Bone marrow (tissue), 2 donors: Measurements from ENCODE around the gene TMEM187.

Source experiments
- DNase-seq, 2 donors: peaks; one replicate each; lab custom pipeline; 2025; lab: John Stamatoyannopoulos, UW

TMEM187 gene

DNA sequence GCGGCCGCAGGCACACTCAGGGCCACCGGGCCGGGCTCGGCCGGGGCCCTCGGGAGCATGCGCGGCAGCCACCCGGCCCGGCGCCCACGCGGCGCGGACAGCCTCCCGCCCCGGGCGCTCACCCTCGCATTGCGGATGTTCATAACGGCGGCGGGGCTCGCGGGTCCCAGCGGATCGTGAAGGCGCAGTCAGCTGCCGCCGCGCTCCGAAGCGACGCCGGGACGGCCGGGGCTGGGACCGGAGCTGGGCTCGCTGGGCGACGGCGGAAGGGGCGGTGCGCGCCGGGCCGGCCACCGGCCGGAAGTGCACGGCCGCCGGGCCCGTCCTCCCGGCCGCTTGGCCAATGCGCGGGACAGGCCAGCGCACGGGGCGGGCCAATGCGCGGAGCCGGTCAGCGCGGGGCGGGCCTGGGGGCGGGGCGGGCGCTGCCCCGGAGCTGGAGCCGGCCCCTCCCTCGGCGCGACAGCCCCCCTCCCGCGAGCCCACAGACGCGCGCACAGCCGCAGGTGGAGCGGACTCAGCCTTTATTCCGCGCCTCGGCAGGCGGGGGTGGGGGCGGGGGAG, 37.7 kb upstream of the TMEM187 start, which contains the start of gene NAA10:
Gene NAA10 (minus strand): TSS at position 276 of the 564 bp plus-strand sequence. CDS start 133 bp downstream, at position 143.
- peak in 1 of 2 donors; percentile 3 for DNase-seq

DNA sequence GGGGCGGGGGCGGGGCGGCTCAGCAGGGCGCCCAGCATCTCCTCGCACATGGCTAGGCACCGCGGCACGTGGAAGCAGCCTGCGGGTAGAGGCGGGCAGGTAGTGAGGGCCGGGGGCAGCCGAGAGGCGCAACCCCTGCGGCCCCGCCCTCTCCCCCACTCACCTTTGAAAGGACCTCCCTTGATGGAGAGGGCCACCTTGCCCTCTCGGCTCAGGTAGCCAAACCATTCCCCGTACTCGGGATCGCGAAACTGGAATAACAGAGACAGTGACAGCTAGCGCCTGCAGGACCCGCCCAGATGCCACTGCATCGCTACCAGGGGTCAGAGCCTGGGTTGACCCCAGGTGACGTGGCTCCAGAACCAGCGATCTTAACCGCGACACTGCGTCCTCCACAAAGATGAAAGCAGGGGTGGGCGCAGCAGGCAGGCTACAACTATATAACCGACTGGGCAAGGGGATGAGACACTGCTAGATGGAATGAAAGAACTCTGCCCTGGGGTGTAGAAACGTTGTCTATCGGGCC, 37.2 kb upstream of the TMEM187 start:
- DNase-seq: no peak

DNA sequence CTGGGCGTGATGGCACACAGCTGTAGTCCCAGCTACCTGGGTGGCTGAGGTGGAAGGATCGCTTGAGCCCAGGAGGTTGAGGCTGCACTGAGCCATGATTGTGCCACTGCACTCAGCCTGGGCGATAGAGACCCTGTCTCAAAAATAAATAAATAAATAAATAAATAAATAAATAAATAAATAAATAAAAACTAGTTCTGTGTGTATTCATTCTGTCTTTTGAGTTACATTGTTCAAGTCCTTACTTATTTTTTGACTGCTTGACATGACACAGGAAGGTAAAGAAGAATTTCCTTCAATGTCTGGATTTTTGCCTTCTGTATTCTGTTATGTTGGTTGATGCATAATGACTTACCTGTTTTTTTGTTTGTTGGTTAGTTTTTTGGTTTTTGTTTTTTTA, 35.5 kb upstream of the TMEM187 start:
- no peak for DNase-seq

DNA sequence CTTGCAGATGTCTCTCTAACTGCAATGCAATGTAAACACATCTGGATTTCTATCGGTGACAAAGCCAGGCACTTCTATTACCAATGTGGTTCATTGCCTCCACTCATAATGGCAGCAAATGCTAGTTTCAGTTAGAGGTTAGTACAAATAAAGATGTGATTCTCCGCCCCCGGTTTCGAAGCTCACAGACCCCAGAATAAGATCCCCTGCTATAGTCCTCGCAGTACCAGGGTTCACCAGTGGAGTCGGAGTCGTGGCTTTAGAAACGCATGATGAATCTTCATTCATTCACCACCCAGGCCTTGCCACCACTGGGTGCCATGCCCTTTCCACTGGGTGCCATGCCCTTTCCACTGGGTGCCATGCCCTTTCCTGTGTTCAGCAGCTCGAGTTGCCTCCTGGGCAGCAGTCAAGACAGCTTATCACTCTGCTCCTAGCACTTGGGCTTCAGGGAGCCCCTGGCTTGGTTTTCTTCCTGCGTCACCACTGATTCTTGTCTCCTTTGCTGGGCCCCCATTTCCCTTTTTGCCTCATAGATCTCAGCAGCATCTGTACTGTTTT, 34.2 kb upstream of the TMEM187 start:
- no peak for DNase-seq

DNA sequence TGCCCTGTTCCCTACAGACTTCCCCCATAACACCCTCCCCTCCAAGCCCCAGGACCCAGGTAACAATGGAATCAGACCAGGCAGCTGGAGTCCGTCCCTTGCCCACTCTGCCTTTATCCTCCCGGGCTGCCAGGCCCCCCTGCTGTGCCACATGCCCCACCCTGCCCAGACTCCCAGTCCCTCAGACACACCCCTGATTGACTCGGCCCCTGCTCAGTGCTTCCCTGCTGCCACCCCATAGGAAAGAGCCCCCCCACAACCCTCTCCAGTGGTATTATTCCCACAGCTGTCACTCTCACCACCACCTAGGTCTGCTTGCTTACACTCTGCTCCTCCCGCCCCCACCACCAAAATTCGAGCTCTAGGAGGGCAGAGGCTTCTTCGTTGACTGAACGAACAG, 33.0 kb upstream of the TMEM187 start:
- DNase-seq: no peak

DNA sequence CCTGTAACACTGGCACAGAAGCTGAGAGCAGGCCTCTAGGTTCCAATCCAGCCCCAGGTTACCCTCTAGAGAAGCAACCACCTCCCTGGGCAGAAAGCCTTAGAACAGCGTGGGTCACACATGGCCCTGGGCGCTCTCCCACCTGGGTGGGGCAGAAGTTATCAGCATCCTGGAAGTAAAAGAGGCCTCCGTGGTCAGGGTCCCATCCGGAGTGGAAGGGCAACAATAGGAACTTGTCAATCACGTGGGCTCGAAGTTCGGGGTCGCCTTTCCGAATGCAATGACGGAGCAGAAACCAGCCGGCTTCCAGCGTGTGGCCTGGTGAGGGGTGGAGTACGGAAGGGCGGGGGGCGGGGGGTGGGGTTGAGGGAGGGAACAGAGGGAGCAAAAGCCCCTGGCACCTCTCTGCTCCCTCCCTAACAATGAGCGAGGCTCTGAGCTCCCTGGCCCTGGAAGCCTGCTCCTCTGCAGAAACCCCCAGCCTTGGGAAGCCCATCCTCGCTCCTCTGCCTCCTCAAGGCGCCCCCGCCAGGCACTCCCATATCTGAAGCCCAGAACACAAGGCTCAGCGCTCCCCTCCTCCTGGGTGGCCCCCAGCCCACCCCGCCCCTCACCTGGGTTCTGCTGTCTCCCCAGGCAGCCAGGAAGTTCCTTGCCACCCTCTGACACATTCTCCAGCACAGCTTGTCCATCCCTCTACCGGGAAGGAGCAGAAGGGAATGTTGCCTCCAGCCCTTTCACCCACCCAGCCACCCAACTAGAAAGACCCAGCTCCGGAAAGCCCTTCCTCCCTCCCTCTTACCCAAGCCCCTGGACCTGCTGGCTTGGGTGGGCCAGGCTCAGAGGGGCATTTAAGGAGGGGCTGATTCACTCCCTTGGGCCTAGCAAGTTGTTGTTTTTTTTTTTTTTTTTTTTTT, 31.0 kb upstream of the TMEM187 start:
- DNase-seq: no peak

DNA sequence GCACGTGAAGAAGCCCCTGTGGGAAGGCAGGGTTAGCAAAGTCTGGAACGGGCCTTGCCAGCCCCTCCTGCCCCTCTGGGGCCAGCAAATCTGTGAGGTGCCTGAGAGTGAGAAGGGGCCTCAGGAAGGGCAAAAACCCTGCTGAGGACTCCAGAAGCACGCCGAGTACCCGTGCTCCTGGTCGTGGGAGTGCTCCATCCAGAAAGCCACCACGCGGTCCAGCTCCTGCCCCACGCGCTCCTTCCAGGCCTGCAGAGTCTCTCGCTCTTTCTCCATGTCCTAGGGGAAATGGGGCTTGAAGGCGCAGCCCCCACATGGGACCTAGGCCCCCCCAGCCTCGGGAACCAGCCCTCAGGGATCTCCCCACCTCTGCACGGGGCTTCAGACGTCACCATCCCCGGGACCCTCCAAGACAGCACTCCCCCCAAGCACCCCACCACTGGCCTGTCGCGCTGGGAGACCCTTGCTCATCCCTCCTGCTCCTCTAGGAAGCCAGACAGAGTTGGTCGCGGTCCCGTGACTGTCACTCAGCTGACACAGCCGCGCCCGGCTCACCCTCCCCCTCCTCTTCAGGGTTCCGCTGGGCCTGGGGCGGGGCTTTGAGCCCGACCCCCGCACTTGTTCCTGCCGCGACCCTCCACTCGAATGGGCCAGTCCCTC, 28.3 kb upstream of the TMEM187 start, which contains the start of gene RENBP:
Gene RENBP (minus strand): TSS at position 504 of the 660 bp plus-strand sequence. CDS start 33 bp downstream, at position 471.
- peak in 1 of 2 donors; percentile 5 for DNase-seq

DNA sequence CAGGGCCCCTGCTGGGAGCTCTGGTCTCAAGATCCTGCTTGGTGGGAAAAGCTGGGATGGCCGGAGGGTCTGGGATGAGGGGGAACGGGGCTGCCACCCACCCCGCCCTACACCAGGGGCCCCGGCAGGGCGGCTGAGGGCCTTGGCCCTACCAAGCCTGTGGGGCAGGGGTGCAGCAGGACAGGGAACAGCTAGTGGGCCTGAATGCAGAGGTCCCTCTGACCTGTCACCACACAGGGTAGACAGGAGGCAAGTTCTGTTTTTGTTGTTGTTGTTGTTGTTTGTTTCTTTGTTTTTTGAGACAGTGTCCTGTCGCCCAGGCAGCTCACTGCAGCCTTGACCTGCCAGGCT, 27.8 kb upstream of the TMEM187 start:
- DNase-seq: no peak

DNA sequence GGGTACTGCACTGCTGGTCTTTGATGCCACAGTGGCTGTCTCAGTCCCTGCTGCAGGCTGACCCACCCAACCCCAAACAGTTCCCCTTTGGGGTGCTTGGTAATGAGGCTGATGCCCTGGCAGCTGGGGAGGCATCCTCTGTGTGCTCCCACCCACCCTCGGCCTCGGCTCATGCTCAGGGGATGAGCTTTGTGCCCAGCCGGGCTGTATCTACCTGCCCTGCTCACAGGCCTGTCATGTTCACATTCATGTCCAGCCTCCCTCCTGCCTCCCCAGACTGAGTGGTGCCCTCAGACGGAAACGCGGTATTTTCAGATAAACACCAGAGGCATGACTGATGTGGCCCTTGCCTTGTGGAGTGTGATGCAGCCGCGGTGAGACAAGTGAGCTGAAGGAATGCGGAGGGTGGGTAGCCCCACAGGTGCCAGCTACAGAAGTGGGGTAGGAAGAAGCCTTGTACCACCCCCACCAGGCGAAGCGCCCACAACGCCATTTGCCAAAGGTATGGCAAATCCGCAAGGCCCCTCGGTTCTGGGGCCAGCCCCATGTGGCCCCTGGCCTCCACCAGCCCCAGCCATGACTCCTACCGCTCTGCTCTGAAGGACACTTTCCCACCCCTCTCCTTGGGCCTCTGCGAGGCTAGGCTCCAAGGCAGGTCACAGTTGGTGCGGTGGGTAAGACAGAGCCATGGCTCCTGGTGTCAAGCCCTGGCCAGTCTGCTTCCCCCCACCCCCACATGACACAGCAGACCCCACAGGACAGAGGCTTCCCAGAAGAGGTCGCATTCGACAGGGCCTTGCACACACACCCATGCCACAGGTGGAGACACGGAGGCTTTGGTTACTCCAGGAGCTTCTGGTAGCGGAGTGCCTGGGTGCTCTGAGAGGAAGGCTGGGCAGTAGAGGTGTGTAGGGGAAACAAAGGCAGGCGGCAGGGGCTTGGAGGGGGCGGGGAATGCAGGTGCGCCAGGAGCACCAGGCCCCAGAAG, 26.3 kb upstream of the TMEM187 start:
- DNase-seq: no peak

DNA sequence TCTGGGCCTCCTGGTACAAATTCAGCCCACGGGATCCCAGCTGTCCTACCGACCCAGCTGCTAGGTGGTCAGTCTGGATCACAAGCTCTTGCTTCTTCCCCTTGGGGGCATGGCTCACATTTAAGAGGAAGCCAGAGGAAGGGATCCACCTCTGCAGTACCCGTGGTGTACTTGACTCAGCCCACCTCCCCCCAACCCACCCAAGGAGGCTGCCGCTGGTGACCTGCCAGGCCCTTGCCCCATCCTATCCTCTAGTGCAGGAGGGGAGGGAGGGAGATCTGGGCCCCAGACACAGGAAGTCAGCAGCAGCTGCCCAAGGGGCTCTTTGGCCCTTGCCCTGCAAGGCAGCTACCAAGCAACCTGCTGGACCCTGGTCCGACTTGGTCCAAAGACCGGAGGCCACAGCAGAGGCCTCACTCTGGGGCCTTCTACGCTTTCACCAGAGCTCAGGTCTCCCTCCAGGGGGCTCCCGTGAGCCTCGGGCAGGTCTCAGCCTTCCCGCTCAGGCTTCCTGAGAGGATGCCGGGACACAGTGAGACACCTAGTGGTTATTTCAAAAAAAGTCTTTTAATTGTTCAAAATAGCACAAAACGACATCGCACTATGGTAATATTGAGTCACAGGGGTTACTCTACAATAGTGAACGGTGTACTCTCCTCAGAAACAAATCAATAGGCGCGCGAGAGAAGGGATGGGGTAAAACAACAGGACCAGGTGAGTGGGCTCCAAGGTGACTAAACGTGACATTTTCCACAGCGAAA, 25.4 kb upstream of the TMEM187 start:
- peak; percentile 11 to 49 for DNase-seq

DNA sequence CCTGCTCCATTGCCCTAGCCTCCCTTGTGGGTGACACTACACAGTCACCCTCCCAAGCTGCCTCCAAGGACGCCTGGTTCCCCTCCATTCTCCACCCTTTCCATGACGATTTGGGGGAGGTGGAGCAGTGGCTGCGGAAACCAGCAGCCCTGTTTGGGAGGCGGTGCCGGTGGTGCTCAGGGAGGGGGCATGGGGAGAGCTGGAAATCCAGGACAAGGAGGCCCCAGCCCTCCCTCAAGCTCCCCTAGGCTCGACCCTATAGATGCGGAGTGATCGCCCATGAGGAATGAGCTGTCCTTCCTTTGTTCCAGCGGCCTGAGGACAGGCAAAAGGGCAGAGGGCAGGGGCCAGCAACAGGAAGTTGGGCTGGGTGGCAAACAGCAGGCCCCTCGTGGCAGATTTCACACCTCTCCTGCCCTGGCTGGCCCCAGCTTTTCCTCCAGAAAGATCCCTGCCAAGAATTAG, 24.5 kb upstream of the TMEM187 start:
- no peak for DNase-seq

DNA sequence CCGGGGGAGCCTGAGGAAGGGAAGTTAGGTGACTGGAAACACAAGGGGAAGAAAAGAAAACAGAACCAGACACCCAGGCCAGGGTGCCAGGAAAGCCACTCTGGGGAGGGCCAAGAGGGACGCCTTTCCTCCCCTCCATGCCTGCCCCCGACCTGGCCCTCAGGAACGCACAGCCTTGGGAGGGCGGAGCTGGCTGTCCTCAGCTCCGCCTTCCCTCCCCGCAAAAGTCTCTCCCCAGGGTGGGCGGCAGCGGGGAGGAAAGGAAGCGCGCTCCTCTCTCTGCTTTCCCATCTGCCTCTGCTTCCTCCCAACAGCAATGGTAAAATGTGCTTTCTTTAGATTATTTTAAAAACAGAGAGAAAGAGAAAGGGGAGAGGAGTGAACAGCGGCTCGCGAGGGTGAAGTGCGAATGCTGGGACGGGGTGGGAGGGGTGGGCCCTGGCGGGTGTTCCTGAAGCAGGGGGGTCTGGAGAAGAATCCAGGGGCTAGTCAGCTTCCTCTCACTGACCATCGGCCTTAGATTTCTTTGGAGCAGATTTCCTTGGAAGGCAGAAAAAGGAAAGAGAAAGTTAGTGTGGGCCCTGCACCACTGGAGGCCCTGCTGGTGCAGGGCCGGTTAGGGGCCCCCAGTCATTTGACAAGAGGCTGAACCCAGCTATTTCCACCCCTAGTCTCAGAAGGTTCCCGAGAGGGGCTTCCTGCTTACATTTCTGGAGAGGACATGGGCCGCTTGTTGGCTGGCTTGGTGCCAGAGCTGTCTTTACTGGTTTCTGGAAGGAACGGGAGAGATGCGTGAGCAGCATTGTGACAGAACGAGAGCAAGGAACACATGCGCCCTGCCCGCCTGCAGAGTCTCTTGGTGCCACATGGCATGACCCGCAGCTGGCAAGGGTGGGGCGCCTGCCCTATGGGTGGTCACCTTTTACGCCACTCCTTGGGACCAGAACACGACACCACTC, 23.4 kb upstream of the TMEM187 start:
- no peak for DNase-seq

DNA sequence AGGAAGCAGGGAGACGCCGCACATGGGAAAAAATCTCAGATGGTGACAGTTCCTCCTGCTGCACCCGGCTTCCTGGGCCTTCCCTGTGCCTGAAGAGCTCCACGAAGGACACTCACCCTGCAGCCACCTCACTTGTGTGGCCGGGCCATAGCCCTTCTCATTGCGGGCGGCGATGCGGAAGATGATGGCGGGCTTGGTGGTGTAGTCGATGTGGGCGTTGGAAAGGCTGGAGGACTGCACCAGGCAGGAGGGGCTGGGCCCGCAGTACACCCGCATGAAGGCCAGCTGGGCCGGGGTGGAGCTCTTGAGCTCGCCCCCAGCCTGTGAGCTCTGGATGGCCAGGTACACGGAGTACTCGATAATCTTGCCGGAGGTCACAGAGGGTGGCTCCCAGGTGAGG, 22.4 kb upstream of the TMEM187 start:
- no peak for DNase-seq

DNA sequence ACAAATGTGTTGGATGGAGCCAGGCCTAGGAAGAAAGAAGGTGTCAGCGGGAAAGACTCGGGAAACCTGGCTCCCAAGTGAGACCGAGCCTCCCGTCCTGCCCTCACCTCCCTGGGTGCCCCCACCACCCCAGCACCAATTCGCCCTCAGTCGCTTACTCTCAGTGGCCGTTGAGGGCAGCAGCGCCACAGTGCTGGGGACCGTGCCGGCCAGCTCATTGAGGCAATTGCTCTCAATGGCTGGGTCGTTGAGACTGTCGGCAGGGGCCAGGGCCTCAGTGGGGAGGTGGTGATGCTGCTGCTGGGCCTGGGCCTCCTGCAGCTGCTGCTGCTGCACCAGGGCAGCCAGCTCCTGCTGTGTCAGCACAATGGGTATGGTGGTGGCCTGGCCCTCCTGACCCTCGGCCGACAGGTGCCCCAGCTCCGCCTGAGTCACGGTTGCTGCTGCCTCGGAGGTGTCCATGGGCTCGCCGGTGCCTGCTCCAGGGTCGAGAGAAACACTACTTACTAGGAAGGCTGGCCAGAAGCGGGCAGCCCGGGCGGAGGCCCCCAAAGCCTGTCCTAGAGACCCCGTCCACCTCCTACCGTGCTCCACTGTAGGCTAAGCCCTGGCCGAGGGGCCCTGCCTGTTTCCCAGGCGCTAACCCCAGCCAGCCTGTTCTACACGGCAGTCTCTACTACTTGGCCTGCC, 20.7 kb upstream of the TMEM187 start:
- DNase-seq: no peak

DNA sequence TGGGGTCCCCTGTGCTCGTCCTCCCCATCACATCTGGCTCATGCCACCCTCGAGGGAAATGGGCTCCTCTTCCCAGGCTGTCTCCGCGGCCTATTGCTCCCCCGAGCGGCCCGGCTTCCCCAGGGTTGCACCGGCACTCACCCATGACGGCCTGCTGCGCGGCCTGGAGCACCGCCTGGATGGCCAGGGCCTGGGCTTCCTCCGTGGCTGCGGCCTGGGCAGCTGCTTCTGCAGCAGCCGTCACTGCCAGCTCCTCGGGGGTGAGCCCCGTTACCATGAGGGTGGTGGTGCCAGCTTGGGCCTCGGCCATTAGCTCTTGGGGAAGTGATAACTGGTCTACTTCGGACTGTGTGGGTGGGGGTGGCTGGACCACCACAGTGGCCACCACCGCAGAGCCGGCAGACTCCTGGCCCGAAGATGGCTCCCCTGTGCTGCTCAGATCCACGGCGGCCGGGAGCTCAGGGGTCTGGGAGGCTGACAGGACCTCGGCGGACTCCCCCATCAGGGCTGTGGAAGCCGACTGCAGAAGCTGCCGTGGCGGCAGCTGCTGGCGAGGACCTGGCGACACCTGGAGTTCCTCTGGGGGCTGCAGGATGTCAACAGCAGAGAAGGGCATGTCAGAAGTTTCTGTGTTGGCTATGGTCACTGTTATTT, 20.1 kb upstream of the TMEM187 start:
- no peak for DNase-seq

DNA sequence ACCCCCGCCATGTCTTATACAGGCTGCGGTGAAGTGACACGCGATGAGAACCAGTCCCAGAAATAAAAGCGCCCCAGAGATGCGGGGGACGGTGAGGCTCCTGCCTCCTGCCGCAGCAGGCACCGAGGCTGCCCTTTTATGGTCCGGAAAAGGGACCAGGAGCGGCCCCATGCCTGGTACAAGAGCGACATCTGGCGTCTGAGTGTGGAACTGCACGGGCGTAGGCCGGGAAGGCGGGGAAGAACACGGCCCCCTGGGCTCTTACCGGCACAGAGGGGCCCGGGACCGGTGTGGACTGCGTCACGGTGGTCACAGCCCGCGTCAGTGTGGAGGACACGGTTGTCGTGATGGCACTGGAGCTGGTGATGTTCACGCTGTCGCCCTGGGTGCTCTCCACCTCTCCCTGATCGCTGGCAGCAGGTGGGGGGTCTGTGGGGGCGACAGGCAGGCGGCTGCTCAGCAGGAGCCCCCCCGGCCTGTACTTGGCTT, 19.2 kb upstream of the TMEM187 start:
- DNase-seq: peak; percentile 24

DNA sequence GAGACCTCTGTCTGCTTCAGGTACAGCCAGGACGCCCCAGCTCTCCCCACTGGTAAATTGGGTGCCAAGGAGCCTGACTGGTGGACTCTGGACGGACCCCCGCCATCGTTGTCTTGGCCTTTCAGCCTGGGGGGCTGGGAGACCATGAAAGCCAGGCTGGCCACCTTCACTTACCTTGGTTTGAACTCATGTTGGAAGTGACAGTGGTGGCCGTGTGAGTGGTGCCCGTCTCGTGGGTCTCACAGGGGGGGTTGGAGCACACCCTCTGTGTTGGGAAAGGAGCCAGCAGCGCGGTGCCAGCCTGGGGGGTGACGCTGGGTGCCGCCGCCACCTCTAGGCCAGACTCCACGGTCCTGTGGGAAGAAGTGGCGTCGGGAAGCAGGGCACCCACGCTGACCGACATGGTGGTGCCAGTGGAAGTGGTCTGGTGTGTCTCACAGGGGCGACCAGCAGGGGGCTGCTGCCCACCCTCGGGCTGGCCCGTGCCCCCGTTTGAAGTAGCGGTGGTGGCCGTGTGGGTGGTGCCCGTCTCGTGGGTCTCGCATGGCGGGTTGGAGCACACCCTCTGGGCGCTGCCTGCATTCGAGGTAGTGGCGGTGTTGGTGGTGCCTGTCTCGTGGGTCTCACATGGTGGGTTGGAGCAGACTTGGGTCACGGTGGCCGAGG, 18.5 kb upstream of the TMEM187 start:
- no peak for DNase-seq
